IMR-90 (cell line): ENCODE data around the gene ANKDD1B. TPM values are rescaled to one million over a fixed set of nuclear protein-coding genes. Genes with fewer than 3 reads are reported as not detected.
A peak's percentile ranks its signal among the peaks of the same experiment; 100 is the strongest.

ENCODE experiments used
- ATAC-seq: fragments of 200-7000 bp; cut with Tn5 transposase; 2 replicates; pipeline ENCODE4 v1.9.1; 2020; ENCODE audit warnings: low read depth, mild to moderate bottlenecking, moderate library complexity
- BruUV-seq: library from RNA; stranded (reverse); fragments of 400-500 nt; replicated peaks from 2 replicates; lab custom pipeline; 2021; lab: Mats Ljungman, UMichigan
- CTCF ChIA-PET: fragments of 300-600 bp; formaldehyde crosslinking; extraction: SDS; loops from one replicate; lab custom pipeline; 2021; ENCODE audit warnings: antibody characterized with exemption; lab: Yijun Ruan, JAX
- POLR2A ChIA-PET: fragments of 300-600 bp; sonication (Branson Sonifier 250); formaldehyde crosslinking; loops from one replicate; lab custom pipeline; 2022; ENCODE audit warnings: antibody characterized with exemption; ENCODE audit not compliant: unreplicated experiment; lab: Charles Lee
- DNase-seq: peaks from one replicate; pipeline ENCODE4 v3.0.0; 2013
- H2AFZ ChIP-seq: replicated peaks from 2 replicates; pipeline ENCODE3; 2013; ENCODE audit warnings: low read length, mild to moderate bottlenecking; ENCODE audit not compliant: poor library complexity
- H2AK5ac ChIP-seq: 2 replicates; pipeline ENCODE4 v1.6.1; 2013; ENCODE audit warnings: low read depth, low read length, inconsistent platforms
- H2AK9ac ChIP-seq: replicated peaks from 2 replicates; pipeline ENCODE3; 2013; ENCODE audit warnings: mild to moderate bottlenecking, low read depth, low read length, moderate library complexity; ENCODE audit not compliant: poor library complexity
- H2BK120ac ChIP-seq: 2 replicates; pipeline ENCODE4 v1.6.1; 2013; ENCODE audit warnings: low read depth, low read length, inconsistent platforms
- H2BK15ac ChIP-seq: 3 replicates; pipeline ENCODE4 v1.6.1; 2013; ENCODE audit warnings: low read depth, low read length, inconsistent platforms
- H2BK20ac ChIP-seq: 2 replicates; pipeline ENCODE4 v1.6.1; 2013; ENCODE audit warnings: low read depth, mild to moderate bottlenecking, inconsistent platforms, low read length, moderate library complexity
- H2BK5ac ChIP-seq: 2 replicates; pipeline ENCODE4 v1.6.1; 2013; ENCODE audit warnings: mild to moderate bottlenecking, low read depth, low read length, inconsistent platforms; ENCODE audit not compliant: poor library complexity, severe bottlenecking
- H3K14ac ChIP-seq: replicated peaks from 2 replicates; pipeline ENCODE4 v1.6.1; 2013; ENCODE audit warnings: low read depth, low read length, inconsistent platforms
- H3K18ac ChIP-seq: 2 replicates; pipeline ENCODE4 v1.6.1; 2013; ENCODE audit warnings: low read depth, low read length, control low read depth
- H3K23ac ChIP-seq: 2 replicates; pipeline ENCODE4 v1.6.1; 2013; ENCODE audit warnings: low read depth, low read length, inconsistent platforms
- H3K27ac ChIP-seq: 2 replicates; pipeline ENCODE4 v1.5.1; 2013; ENCODE audit warnings: mild to moderate bottlenecking, control low read depth, low read length; ENCODE audit not compliant: insufficient read depth
- H3K27me3 ChIP-seq: 2 replicates; pipeline ENCODE4 v1.6.1; 2013; ENCODE audit warnings: low read length; ENCODE audit not compliant: control insufficient read depth, insufficient read depth
- H3K36me3 ChIP-seq: 2 replicates; pipeline ENCODE4 v1.6.1; 2013; ENCODE audit warnings: low read length, mixed read lengths; ENCODE audit not compliant: control insufficient read depth, insufficient read depth
- H3K4ac ChIP-seq: 2 replicates; pipeline ENCODE4 v1.6.1; 2013; ENCODE audit warnings: low read depth, low read length, inconsistent platforms
- H3K4me1 ChIP-seq: 2 replicates; pipeline ENCODE4 v1.6.1; 2013; ENCODE audit warnings: low read length, mixed read lengths; ENCODE audit not compliant: control insufficient read depth, insufficient read depth
- H3K4me2 ChIP-seq: 2 replicates; pipeline ENCODE4 v1.6.1; 2013; ENCODE audit warnings: low read depth, mild to moderate bottlenecking, control low read depth, low read length, moderate library complexity
- H3K4me3 ChIP-seq: 2 replicates; pipeline ENCODE4 v1.5.1; 2013; ENCODE audit warnings: low read depth, mild to moderate bottlenecking, control low read depth, low read length, moderate library complexity; ENCODE audit not compliant: insufficient read depth
- H3K56ac ChIP-seq: 2 replicates; pipeline ENCODE4 v1.6.1; 2013; ENCODE audit warnings: low read length, inconsistent platforms; ENCODE audit not compliant: insufficient read depth; ENCODE audit errors: extremely low read depth
- H3K79me1 ChIP-seq, 2 experiments: 2 replicates each; pipeline ENCODE4 v1.6.1; 2013; ENCODE audit warnings: low read length in 2 of 2, inconsistent platforms in 1 of 2, low read depth in 1 of 2
- H3K9ac ChIP-seq: 2 replicates; pipeline ENCODE4 v1.6.1; 2013; ENCODE audit warnings: low read depth, low read length, control low read depth
- H3K9me1 ChIP-seq: 2 replicates; pipeline ENCODE4 v1.6.1; 2013; ENCODE audit warnings: low read length, inconsistent platforms; ENCODE audit not compliant: insufficient read depth
- H3K9me3 ChIP-seq: 2 replicates; pipeline ENCODE4 v1.6.1; 2013; ENCODE audit warnings: low read length; ENCODE audit not compliant: control insufficient read depth, insufficient read depth
- H4K20me1 ChIP-seq: 2 replicates; pipeline ENCODE4 v1.6.1; 2013; ENCODE audit warnings: low read length, inconsistent platforms; ENCODE audit not compliant: insufficient read depth
- H4K5ac ChIP-seq: 2 replicates; pipeline ENCODE4 v1.6.1; 2013; ENCODE audit warnings: mild to moderate bottlenecking, low read depth, low read length, control low read depth
- H4K8ac ChIP-seq, 2 experiments: 2 replicates each; pipeline ENCODE4 v1.6.1; 2013; ENCODE audit warnings: low read depth in 2 of 2, low read length in 2 of 2, control low read depth in 1 of 2, inconsistent platforms in 1 of 2
- H4K91ac ChIP-seq: 2 replicates; pipeline ENCODE4 v1.6.1; 2013; ENCODE audit warnings: low read depth, low read length, inconsistent platforms; ENCODE audit not compliant: insufficient read depth
- BHLHE40 ChIP-seq: fragments of 150-350 bp; IDR thresholded peaks from 2 replicates; pipeline ENCODE4 v1.6.1; 2016; ENCODE audit warnings: mild to moderate bottlenecking, low read depth, low read length
- CEBPB ChIP-seq: IDR thresholded peaks from 2 replicates; pipeline ENCODE4 v1.6.1; 2012; ENCODE audit warnings: low read depth, low read length, improper control_type of control experiment
- CHD1 ChIP-seq: IDR thresholded peaks from 2 replicates; pipeline ENCODE4 v1.6.1; 2012; ENCODE audit warnings: low read depth, low read length, improper control_type of control experiment
- FOS ChIP-seq: fragments of 150-350 bp; IDR thresholded peaks from 2 replicates; pipeline ENCODE4 v1.6.1; 2016; ENCODE audit warnings: low read depth, low read length
- MAFK ChIP-seq: IDR thresholded peaks from 2 replicates; pipeline ENCODE4 v1.6.1; 2012; ENCODE audit warnings: low read depth, low read length, improper control_type of control experiment
- MAZ ChIP-seq: IDR thresholded peaks from 2 replicates; pipeline ENCODE4 v1.6.1; 2012; ENCODE audit warnings: low read depth, mild to moderate bottlenecking, low read length, improper control_type of control experiment, moderate library complexity, borderline replicate concordance
- POLR2A ChIP-seq: IDR thresholded peaks from 2 replicates; pipeline ENCODE4 v1.6.1; 2012; ENCODE audit warnings: mild to moderate bottlenecking, low read depth, low read length
- RAD21 ChIP-seq: IDR thresholded peaks from 2 replicates; pipeline ENCODE4 v1.6.1; 2012; ENCODE audit warnings: low read length, improper control_type of control experiment
- RCOR1 ChIP-seq: IDR thresholded peaks from 2 replicates; pipeline ENCODE4 v1.6.1; 2012; ENCODE audit warnings: mild to moderate bottlenecking, low read length, improper control_type of control experiment; ENCODE audit not compliant: insufficient replicate concordance
- RFX5 ChIP-seq: IDR thresholded peaks from 2 replicates; pipeline ENCODE4 v1.8.0; 2012; ENCODE audit warnings: low read depth, mild to moderate bottlenecking, low read length, moderate library complexity
- SMC3 ChIP-seq: fragments of 150-350 bp; IDR thresholded peaks from 2 replicates; pipeline ENCODE4 v1.6.1; 2016; ENCODE audit warnings: low read depth, mild to moderate bottlenecking, antibody characterized with exemption, low read length, moderate library complexity
- WGBS, 2 experiments: methylation state at CpG; one replicate each; pipeline versions ENCODE4 v1.1.5 to v1.1.7; 2013; ENCODE audit warnings: missing lambda C conversion rate in 2 of 2; ENCODE audit not compliant: insufficient read length in 1 of 2; ENCODE audit errors: extremely low coverage in 2 of 2; 5-methylcytosine and 5-hydroxymethylcytosine counted together
- dilution Hi-C: fragments of 300-500 bp; cut with HindIII; formaldehyde crosslinking; loops from one replicate; pipeline ENCODE4 v1.14.3; 2018; ENCODE audit warnings: low sequenced_read_pairs; ENCODE audit not compliant: unreplicated experiment
- in situ Hi-C: fragments of 300-500 bp; cut with MboI; formaldehyde crosslinking; loops from 3 replicates; pipeline ENCODE4 v1.14.3; 2019; ENCODE audit warnings: low sequenced_read_pairs, inconsistent platforms, mixed read lengths
- intact Hi-C: fragments of 100-400 bp; cut with micrococcal nuclease; formaldehyde crosslinking; loops from 2 replicates; pipeline ENCODE4 v1.10.0; 2022
- polyA plus RNA-seq, 3 experiments: library from polyadenylated mRNA; depleted of rRNA; stranded (reverse); fragments of >200 nt; gene quantifications; 2 replicates each; pipeline ENCODE4 v1.2.3, GENCODE V29; 2012; ENCODE audit warnings: low replicate concordance in 1 of 3
- total RNA-seq: library from RNA; depleted of rRNA; stranded (reverse); fragments of >200 nt; gene quantifications from 2 replicates; pipeline ENCODE4 v1.2.3, GENCODE V29; 2012
- TF ChIP-seq, protein P1 (sequence below): fragments of 150-350 bp; IDR thresholded peaks from 2 replicates; pipeline ENCODE4 v1.6.1; 2017; ENCODE audit warnings: mild to moderate bottlenecking, antibody characterized with exemption, low read length, low read depth
- TF ChIP-seq, protein P2 (sequence below): conservative IDR thresholded peaks from 2 replicates; pipeline ENCODE4 v1.5.1; 2012; ENCODE audit warnings: mild to moderate bottlenecking, low read depth, low read length, improper control_type of control experiment

The ANKDD1B gene
- total and polyA plus RNA-seq, 2 of the 4 experiments (the other 2 are of a cell fraction): 0.24 TPM; not detected in 1

DNA sequence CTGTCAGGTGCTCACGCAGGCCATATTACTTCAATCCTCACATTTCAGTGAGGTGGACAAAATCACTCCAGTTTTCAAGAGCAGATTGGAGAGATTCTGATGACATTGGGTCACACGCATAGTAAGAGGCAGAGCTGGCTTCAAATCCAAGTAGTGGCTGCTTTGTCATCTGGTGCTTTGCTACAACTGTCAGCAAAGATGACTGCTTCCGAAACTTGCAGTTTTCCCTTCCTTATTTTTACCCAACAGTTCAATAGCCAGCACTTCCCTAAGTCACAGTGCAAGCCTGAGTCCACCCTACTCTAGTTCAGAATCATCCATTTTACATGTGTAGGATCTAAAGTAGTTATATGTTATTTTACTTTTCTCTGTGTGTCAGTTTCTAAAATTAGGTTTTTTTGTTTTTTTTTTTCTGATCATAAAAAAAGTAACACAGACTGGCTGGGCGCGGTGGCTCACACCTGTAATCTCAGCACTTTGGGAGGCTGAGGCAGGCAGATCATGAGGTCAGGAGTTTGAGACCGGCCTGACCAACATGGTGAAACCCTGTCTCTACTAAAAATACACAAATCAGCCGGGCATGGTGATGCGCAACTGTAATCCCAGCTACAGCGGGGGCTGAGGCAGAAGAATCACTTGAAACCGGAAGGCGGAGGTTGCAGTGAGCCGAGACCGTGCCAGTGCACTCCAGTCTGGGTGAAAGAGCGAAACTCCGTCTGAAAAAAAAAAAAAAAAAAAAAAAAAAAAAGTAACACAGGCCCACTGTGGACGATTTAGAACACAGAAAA lies 49.6 kb downstream of the ANKDD1B start:
- Histone ChIP-seq H2BK5ac (no peak overlapping the region), H2BK20ac (no peak overlapping the region), H3K36me3 (no peaks in the 10 kb centered on the region), H3K18ac (no peak overlapping the region), H3K56ac (no peak overlapping the region), H4K8ac (no peak overlapping the region), H3K9me1 (no peaks in the 10 kb centered on the region), H2BK120ac (no peak overlapping the region), H3K27me3 (no peaks in the 10 kb centered on the region), H3K9me3 (no peaks in the 10 kb centered on the region), H4K5ac (no peak overlapping the region), H3K27ac (no peak overlapping the region), H2AFZ (no peak overlapping the region), H3K4me3 (no peak overlapping the region), H3K4me1 (no peaks in the 10 kb centered on the region; the same call in 1 of the 2 replicates), H2AK5ac (no peak overlapping the region), H2BK15ac (no peak overlapping the region), H3K14ac (no peak overlapping the region), H3K9ac (no peak overlapping the region), H4K20me1 (no peaks in the 10 kb centered on the region), H4K91ac (no peak overlapping the region), H3K23ac (no peak overlapping the region), H3K4me2 (no peak overlapping the region), H3K4ac (no peak overlapping the region), H2AK9ac (peak overlapping the region; percentile 38), H3K79me1 (no peaks in the 10 kb centered on the region)
- POLR2A ChIA-PET: no interaction called here
- in situ Hi-C loops: no loop called here
- dilution Hi-C loops: no loop called here
- CTCF ChIA-PET: interaction anchor here (0.7 kb wide), 1 partner anchor 1584 kb away, joined by 4 read pairs; no protein-coding TSS in a partner anchor
- no peak for TF ChIP-seq RCOR1
- no peak for TF ChIP-seq MAFK
- TF ChIP-seq, protein P1, sequence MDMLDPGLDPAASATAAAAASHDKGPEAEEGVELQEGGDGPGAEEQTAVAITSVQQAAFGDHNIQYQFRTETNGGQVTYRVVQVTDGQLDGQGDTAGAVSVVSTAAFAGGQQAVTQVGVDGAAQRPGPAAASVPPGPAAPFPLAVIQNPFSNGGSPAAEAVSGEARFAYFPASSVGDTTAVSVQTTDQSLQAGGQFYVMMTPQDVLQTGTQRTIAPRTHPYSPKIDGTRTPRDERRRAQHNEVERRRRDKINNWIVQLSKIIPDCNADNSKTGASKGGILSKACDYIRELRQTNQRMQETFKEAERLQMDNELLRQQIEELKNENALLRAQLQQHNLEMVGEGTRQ: no peak
- TF ChIP-seq, protein P2, sequence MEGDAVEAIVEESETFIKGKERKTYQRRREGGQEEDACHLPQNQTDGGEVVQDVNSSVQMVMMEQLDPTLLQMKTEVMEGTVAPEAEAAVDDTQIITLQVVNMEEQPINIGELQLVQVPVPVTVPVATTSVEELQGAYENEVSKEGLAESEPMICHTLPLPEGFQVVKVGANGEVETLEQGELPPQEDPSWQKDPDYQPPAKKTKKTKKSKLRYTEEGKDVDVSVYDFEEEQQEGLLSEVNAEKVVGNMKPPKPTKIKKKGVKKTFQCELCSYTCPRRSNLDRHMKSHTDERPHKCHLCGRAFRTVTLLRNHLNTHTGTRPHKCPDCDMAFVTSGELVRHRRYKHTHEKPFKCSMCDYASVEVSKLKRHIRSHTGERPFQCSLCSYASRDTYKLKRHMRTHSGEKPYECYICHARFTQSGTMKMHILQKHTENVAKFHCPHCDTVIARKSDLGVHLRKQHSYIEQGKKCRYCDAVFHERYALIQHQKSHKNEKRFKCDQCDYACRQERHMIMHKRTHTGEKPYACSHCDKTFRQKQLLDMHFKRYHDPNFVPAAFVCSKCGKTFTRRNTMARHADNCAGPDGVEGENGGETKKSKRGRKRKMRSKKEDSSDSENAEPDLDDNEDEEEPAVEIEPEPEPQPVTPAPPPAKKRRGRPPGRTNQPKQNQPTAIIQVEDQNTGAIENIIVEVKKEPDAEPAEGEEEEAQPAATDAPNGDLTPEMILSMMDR: no peak
- TF ChIP-seq RFX5: no peak
- no peak for TF ChIP-seq CEBPB
- no peak for TF ChIP-seq POLR2A
- TF ChIP-seq BHLHE40: no peak
- no peak for TF ChIP-seq MAZ
- no peak for TF ChIP-seq FOS
- TF ChIP-seq RAD21: no peak
- TF ChIP-seq CHD1: no peak
- TF ChIP-seq SMC3: no peak
- no peak for ATAC-seq
- BruUV-seq: no TSS peak
- DNase-seq: no peak
- intact Hi-C loops: no loop called here
- 100% methylated on average over 2 of the region's 16 CpGs; no CpG with 5 or more reads in 1 of the 2 experiments for WGBS, 2 experiments
